ENCODE data around the gene FRMD8. TPM values are rescaled to one million over a fixed set of nuclear protein-coding genes. Genes with fewer than 3 reads are reported as not detected.
A peak's percentile ranks its signal among the peaks of the same experiment; 100 is the strongest.

Gene FRMD8
- total RNA-seq, 1 donor from 2014 or later, result 8.4 TPM

GRCh38 chr11:65452806-65453490 is 66.5 kb downstream of the FRMD8 start:
- no peak for DNase-seq
- H3K4me3 ChIP-seq, result no peak overlapping the region

GRCh38 chr11:65454311-65454695 is 67.9 kb downstream of the FRMD8 start:
- H3K4me1 ChIP-seq, result peaks cover 29% of the 10 kb centered on the region
- H3K27ac ChIP-seq (replicated peaks), result peak overlapping the region; percentile 91
- H3K9me3 ChIP-seq (replicated peaks), result no peaks in the 10 kb centered on the region
- intact Hi-C loops (cut with micrococcal nuclease), result no loop called here
- peak overlapping the region; percentile 71 for H3K4me3 ChIP-seq
- DNase-seq, result no peak
- no peak for TF ChIP-seq CTCF (IDR thresholded peaks at IDR 0.05; ENCODE audit: borderline replicate concordance)
- H3K36me3 ChIP-seq, result no peaks in the 10 kb centered on the region
- no peaks in the 10 kb centered on the region for H3K27me3 ChIP-seq (ENCODE audit: low read depth)

More at GRCh38 chr11:65452806-65453490, 66.5 kb downstream of the FRMD8 start:
- Histone ChIP-seq H3K4me1 (peaks cover 29% of the 10 kb centered on the region), H3K36me3 (no peaks in the 10 kb centered on the region), H3K9me3 (replicated peaks) (no peaks in the 10 kb centered on the region), H3K27me3 (ENCODE audit: low read depth) (no peaks in the 10 kb centered on the region), H3K27ac (replicated peaks) (peak overlapping the region; percentile 91)
- TF ChIP-seq CTCF (IDR thresholded peaks at IDR 0.05; ENCODE audit: borderline replicate concordance), result no peak
- intact Hi-C loops (cut with micrococcal nuclease), result no loop called here

- TF ChIP-seq CTCF (IDR thresholded peaks at IDR 0.05; ENCODE audit: borderline replicate concordance), result no peak
- H3K9me3 ChIP-seq (replicated peaks), result no peaks in the 10 kb centered on the region
- intact Hi-C loops (cut with micrococcal nuclease), result no loop called here
- H3K27ac ChIP-seq (replicated peaks), result peak overlapping the region; percentile 91
- H3K4me3 ChIP-seq, result peak overlapping the region; percentile 71
- peaks cover 29% of the 10 kb centered on the region for H3K4me1 ChIP-seq
- H3K36me3 ChIP-seq, result no peaks in the 10 kb centered on the region
- DNase-seq, result peak; percentile 92
- no peaks in the 10 kb centered on the region for H3K27me3 ChIP-seq (ENCODE audit: low read depth)
These were observed 68.4 kb downstream of the FRMD8 start for GRCh38 chr11:65454696-65455456.

GRCh38 chr11:65456418-65456817 is 70.0 kb downstream of the FRMD8 start:
- DNase-seq, result no peak
- no peaks in the 10 kb centered on the region for H3K36me3 ChIP-seq
- TF ChIP-seq CTCF (IDR thresholded peaks at IDR 0.05; ENCODE audit: borderline replicate concordance), result no peak
- no peaks in the 10 kb centered on the region for H3K9me3 ChIP-seq (replicated peaks)
- H3K4me3 ChIP-seq, result no peak overlapping the region
- no peaks in the 10 kb centered on the region for H3K27me3 ChIP-seq (ENCODE audit: low read depth)
- intact Hi-C loops (cut with micrococcal nuclease), result no loop called here
- H3K27ac ChIP-seq (replicated peaks), result no peak overlapping the region
- peaks cover 29% of the 10 kb centered on the region for H3K4me1 ChIP-seq

- Histone ChIP-seq H3K27me3 (ENCODE audit: low read depth) (no peaks in the 10 kb centered on the region), H3K36me3 (no peaks in the 10 kb centered on the region), H3K9me3 (replicated peaks) (no peaks in the 10 kb centered on the region), H3K4me1 (peaks cover 13% of the 10 kb centered on the region), H3K27ac (replicated peaks) (no peak overlapping the region), H3K4me3 (no peak overlapping the region)
- no peak for TF ChIP-seq CTCF (IDR thresholded peaks at IDR 0.05; ENCODE audit: borderline replicate concordance)
- DNase-seq, result no peak
- intact Hi-C loops (cut with micrococcal nuclease), result no loop called here
These were observed 73.1 kb downstream of the FRMD8 start for GRCh38 chr11:65459552-65459951.

Other genes with a start within 250 kb of the FRMD8 start
- not detected for gene SPDYC, start 216.4 kb upstream of the FRMD8 start, total RNA-seq
- 74.6 TPM for gene CAPN1, start 204.7 kb upstream of the FRMD8 start, total RNA-seq
- gene POLA2, start 124.7 kb upstream of the FRMD8 start, total RNA-seq, result 3.8 TPM
- gene CDC42EP2, start 71.8 kb upstream of the FRMD8 start, total RNA-seq, result 11.3 TPM
- 40.6 TPM for gene DPF2, start 52.8 kb upstream of the FRMD8 start, total RNA-seq
- gene TIGD3, start 31.9 kb upstream of the FRMD8 start, total RNA-seq, result 0.44 TPM
- gene SLC25A45, start 4.0 kb upstream of the FRMD8 start, total RNA-seq, result 5.0 TPM
- 405 TPM for gene NEAT1, start 36.2 kb downstream of the FRMD8 start, total RNA-seq
- 6,576 TPM for gene MALAT1, start 112.4 kb downstream of the FRMD8 start, total RNA-seq
- gene SCYL1, start 138.4 kb downstream of the FRMD8 start, total RNA-seq, result 60.2 TPM
- gene LTBP3, start 171.7 kb downstream of the FRMD8 start, total RNA-seq, result 80.3 TPM
- 21.1 TPM for gene ZNRD2, start 183.8 kb downstream of the FRMD8 start, total RNA-seq
- gene FAM89B, start 185.9 kb downstream of the FRMD8 start, total RNA-seq, result 40.9 TPM
- gene EHBP1L1, start 189.4 kb downstream of the FRMD8 start, total RNA-seq, result 69.5 TPM
- gene KCNK7, start 209.2 kb downstream of the FRMD8 start, total RNA-seq, result 0.85 TPM
- 32.4 TPM for gene MAP3K11, start 227.6 kb downstream of the FRMD8 start, total RNA-seq
- gene PCNX3, start 229.1 kb downstream of the FRMD8 start, total RNA-seq, result 11.9 TPM